CD4-positive, CD25-positive, alpha-beta regulatory T cell (primary cell): ENCODE measurements around the gene CNGB1. TPM values are rescaled to one million over a fixed set of nuclear protein-coding genes. Genes with fewer than 3 reads are reported as not detected.

ENCODE experiments used
- ATAC-seq, 2 donors: fragments of 150-1000 bp; cut with Tn5 transposase; one replicate each; pipeline ENCODE4 v1.10.0; 2021; ENCODE audit warnings: low read depth in 2 of 2, moderate number of reproducible peaks in 2 of 2, moderate library complexity in 1 of 2
- DNase-seq, 3 donors: peaks; one replicate each; pipeline versions ENCODE4 v3.0.0 to v3.0.0-alpha.2; 2012 to 2022; ENCODE audit warnings: mixed read lengths in 1 of 3
- H3K27ac ChIP-seq: one replicate; pipeline ENCODE4 v1.7.0; 2013; ENCODE audit warnings: mild to moderate bottlenecking, low read length; ENCODE audit not compliant: insufficient read depth, poor library complexity, severe bottlenecking
- H3K27me3 ChIP-seq: one replicate; pipeline ENCODE4 v1.7.0; 2013; ENCODE audit warnings: low read length; ENCODE audit not compliant: control insufficient read depth, insufficient read depth
- H3K36me3 ChIP-seq: one replicate; pipeline ENCODE4 v1.7.0; 2013; ENCODE audit warnings: mild to moderate bottlenecking, low read length, moderate library complexity; ENCODE audit not compliant: control insufficient read depth, insufficient read depth
- H3K4me1 ChIP-seq: 2 replicates; pipeline ENCODE4 v1.7.0; 2013; ENCODE audit warnings: mild to moderate bottlenecking, low read length; ENCODE audit not compliant: insufficient read depth, control insufficient read depth, poor library complexity, severe bottlenecking
- H3K4me3 ChIP-seq: one replicate; pipeline ENCODE4 v1.7.0; 2013; ENCODE audit warnings: low read depth, mild to moderate bottlenecking, low read length, moderate library complexity
- H3K9me3 ChIP-seq, 2 experiments: 1 replicate in 1 of 2; 2 replicates in 1 of 2; pipeline ENCODE4 v1.7.0; 2013; ENCODE audit warnings: low read length in 2 of 2, mild to moderate bottlenecking in 1 of 2, moderate library complexity in 1 of 2; ENCODE audit not compliant: control insufficient read depth in 2 of 2
- H3K27ac Mint-ChIP-seq, 3 donors: one replicate each; pipeline ENCODE4 v1.8.0; 2020 to 2022; ENCODE audit warnings: mild to moderate bottlenecking in 3 of 3, mixed read lengths in 3 of 3, moderate library complexity in 2 of 3
- H3K27me3 Mint-ChIP-seq: one replicate; pipeline ENCODE4 v1.8.0; 2022; ENCODE audit warnings: mild to moderate bottlenecking, mixed read lengths
- H3K36me3 Mint-ChIP-seq: one replicate; pipeline ENCODE4 v1.8.0; 2020; ENCODE audit warnings: mixed read lengths
- H3K4me1 Mint-ChIP-seq, 4 donors: one replicate each; pipeline ENCODE4 v1.8.0; 2020 to 2022; ENCODE audit warnings: mixed read lengths in 4 of 4, mild to moderate bottlenecking in 1 of 4
- H3K4me3 Mint-ChIP-seq, 4 donors: one replicate each; pipeline ENCODE4 v1.8.0; 2020 to 2022; ENCODE audit warnings: mild to moderate bottlenecking in 4 of 4, mixed read lengths in 4 of 4, moderate library complexity in 3 of 4
- H3K9me3 Mint-ChIP-seq, 7 donors: one replicate each; pipeline ENCODE4 v1.8.0; 2020 to 2022; ENCODE audit warnings: mixed read lengths in 7 of 7, mild to moderate bottlenecking in 3 of 7, moderate library complexity in 2 of 7
- polyA plus RNA-seq, 4 donors: library from polyadenylated mRNA; unstranded; fragments of 300-500 nt; fragmentation: Illumina TruSeq; gene quantifications; one replicate each; pipeline ENCODE4 v1.2.3, GENCODE V29; 2021
- total RNA-seq: library from RNA; stranded (reverse); gene quantifications from one replicate; pipeline ENCODE4 v1.2.3, GENCODE V29; 2022

CNGB1 gene
- total and polyA plus RNA-seq, 5 donors from 2014 or later, result not detected

DNA sequence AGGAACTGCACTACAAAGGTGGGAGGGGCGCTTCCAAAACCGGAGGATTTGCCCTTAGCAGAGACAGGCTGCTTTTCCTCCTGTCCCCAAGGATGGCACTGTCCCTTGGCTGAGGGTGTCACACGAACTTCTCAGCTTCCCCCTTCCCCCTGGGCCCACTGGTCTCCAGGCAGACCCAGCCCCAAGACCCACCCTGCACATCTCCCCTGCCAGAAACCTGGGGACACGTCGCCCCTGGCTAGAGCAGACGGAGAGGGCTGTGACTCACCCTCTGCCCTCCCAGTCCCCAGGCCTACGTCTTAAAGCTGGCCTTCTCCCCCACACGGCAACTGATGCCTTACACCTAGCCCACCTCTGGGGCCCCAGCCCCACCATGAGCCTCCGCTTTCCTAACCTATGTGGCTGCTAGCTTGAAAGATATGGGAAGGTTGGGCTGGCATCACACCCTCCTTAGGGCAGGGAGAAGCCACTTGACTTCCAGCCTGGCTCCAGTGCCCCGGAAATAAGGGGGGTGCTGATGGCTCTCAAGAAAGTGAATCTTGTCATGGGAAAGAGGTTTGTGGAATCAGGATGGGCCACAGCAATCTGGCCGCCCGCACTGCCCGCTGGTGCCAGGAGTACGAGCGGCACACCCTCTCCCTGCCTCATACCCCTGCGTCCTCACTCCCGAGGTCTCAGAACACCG is 24.9 kb upstream of the CNGB1 start:
- no peaks in the 10 kb centered on the region for H3K27me3 ChIP-seq
- peaks cover 5 to 61% (median 28%) of the 10 kb centered on the region in 4 donors for H3K4me1 Mint-ChIP-seq
- H3K36me3 Mint-ChIP-seq, result peaks cover 6% of the 10 kb centered on the region
- DNase-seq (no peak), ATAC-seq (no peak)
- H3K36me3 ChIP-seq, result peaks cover 22% of the 10 kb centered on the region
- H3K4me1 ChIP-seq, result peaks cover 54% of the 10 kb centered on the region
- H3K4me3 Mint-ChIP-seq, result peak overlapping the region in 1 of 4 donors; percentile 61
- peak overlapping the region; percentile 47 for H3K27ac ChIP-seq
- no peaks in the 10 kb centered on the region for H3K27me3 Mint-ChIP-seq
- no peaks in the 10 kb centered on the region for H3K9me3 ChIP-seq
- peak overlapping the region in 2 of 3 donors; percentile 40 to 46 for H3K27ac Mint-ChIP-seq
- H3K9me3 Mint-ChIP-seq, result no peaks in the 10 kb centered on the region
- H3K4me3 ChIP-seq, result no peak overlapping the region

- H3K36me3 Mint-ChIP-seq, result peaks cover 6% of the 10 kb centered on the region
- H3K27me3 ChIP-seq, result no peaks in the 10 kb centered on the region
- H3K27ac ChIP-seq, result no peak overlapping the region
- H3K4me3 ChIP-seq, result no peak overlapping the region
- H3K9me3 Mint-ChIP-seq, result no peaks in the 10 kb centered on the region
- DNase-seq, result peak in 2 of 3 donors; percentile 24 to 68
- ATAC-seq, result peak; percentile 38 to 41
- peaks cover 50% of the 10 kb centered on the region for H3K4me1 ChIP-seq
- no peaks in the 10 kb centered on the region for H3K9me3 ChIP-seq
- peaks cover 22% of the 10 kb centered on the region for H3K36me3 ChIP-seq
- H3K4me1 Mint-ChIP-seq, result peaks cover 5 to 60% (median 28%) of the 10 kb centered on the region in 4 donors
- H3K27me3 Mint-ChIP-seq, result no peaks in the 10 kb centered on the region
- H3K27ac Mint-ChIP-seq, result peak overlapping the region in 2 of 3 donors; percentile 79 to 82
- H3K4me3 Mint-ChIP-seq, result peak overlapping the region in 1 of 4 donors; percentile 61
Measured at GRCh38 chr16:57994778-57995177, 23.9 kb upstream of the CNGB1 start.

GRCh38 chr16:57994361-57994760 is 23.4 kb upstream of the CNGB1 start:
- no peaks in the 10 kb centered on the region for H3K9me3 ChIP-seq
- Mint-ChIP-seq H3K4me3 (peak overlapping the region in 1 of 4 donors; percentile 61), H3K9me3 (no peaks in the 10 kb centered on the region), H3K4me1 (peaks cover 3 to 56% (median 27%) of the 10 kb centered on the region in 4 donors), H3K27ac (peak overlapping the region in 2 of 3 donors; percentile 79 to 82), H3K36me3 (peaks cover 6% of the 10 kb centered on the region), H3K27me3 (no peaks in the 10 kb centered on the region)
- no peaks in the 10 kb centered on the region for H3K27me3 ChIP-seq
- H3K4me1 ChIP-seq, result peaks cover 46% of the 10 kb centered on the region
- H3K36me3 ChIP-seq, result peaks cover 22% of the 10 kb centered on the region
- ATAC-seq (no peak), DNase-seq (no peak)
- H3K4me3 ChIP-seq, result no peak overlapping the region
- peak overlapping the region; percentile 6 for H3K27ac ChIP-seq

- no peak overlapping the region for H3K4me3 ChIP-seq
- peaks cover 22% of the 10 kb centered on the region for H3K36me3 ChIP-seq
- Mint-ChIP-seq H3K4me1 (peaks cover 0 to 51% (median 22%) of the 10 kb centered on the region in 4 donors), H3K4me3 (no peak overlapping the region), H3K27ac (no peak overlapping the region), H3K27me3 (no peaks in the 10 kb centered on the region), H3K9me3 (no peaks in the 10 kb centered on the region), H3K36me3 (peaks cover 6% of the 10 kb centered on the region)
- DNase-seq (no peak), ATAC-seq (no peak)
- H3K27ac ChIP-seq, result peak overlapping the region; percentile 6
- H3K9me3 ChIP-seq, result no peaks in the 10 kb centered on the region
- H3K4me1 ChIP-seq, result peaks cover 41% of the 10 kb centered on the region
- no peaks in the 10 kb centered on the region for H3K27me3 ChIP-seq
Measured at GRCh38 chr16:57993897-57994296, 23.0 kb upstream of the CNGB1 start.

DNA sequence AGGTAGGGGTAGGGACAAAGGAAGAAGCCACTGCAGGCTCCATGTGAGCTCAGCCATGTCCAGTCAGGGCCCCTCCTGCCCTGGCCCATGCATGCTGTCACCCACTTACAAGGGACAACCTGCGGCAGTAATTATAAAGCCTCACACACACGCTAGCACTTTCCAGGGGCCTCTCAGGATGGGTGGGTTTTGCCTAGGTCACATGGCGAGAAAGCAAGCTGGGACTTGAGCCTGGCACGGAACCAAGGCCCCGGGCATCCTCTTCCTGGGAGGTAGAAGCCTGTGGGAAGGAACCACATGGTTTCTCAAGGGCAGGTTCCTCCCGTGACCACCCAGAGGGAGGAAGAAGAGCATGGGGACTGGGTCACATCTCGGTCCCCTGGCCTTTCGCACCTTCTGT is 22.5 kb upstream of the CNGB1 start:
- no peaks in the 10 kb centered on the region for H3K9me3 ChIP-seq
- Mint-ChIP-seq H3K4me3 (peak overlapping the region in 1 of 4 donors; percentile 35), H3K27me3 (no peaks in the 10 kb centered on the region), H3K27ac (peak overlapping the region in 1 of 3 donors; percentile 53), H3K36me3 (peaks cover 6% of the 10 kb centered on the region), H3K9me3 (no peaks in the 10 kb centered on the region), H3K4me1 (peaks cover 0 to 47% (median 18%) of the 10 kb centered on the region in 4 donors)
- peaks cover 22% of the 10 kb centered on the region for H3K36me3 ChIP-seq
- H3K4me3 ChIP-seq, result no peak overlapping the region
- H3K27me3 ChIP-seq, result no peaks in the 10 kb centered on the region
- H3K4me1 ChIP-seq, result peaks cover 36% of the 10 kb centered on the region
- DNase-seq, result no peak
- no peak for ATAC-seq
- H3K27ac ChIP-seq, result no peak overlapping the region

- peaks cover 15% of the 10 kb centered on the region for H3K36me3 ChIP-seq
- ATAC-seq, result no peak
- peaks cover 6% of the 10 kb centered on the region for H3K36me3 Mint-ChIP-seq
- no peaks in the 10 kb centered on the region for H3K27me3 Mint-ChIP-seq
- H3K9me3 ChIP-seq, result no peaks in the 10 kb centered on the region
- no peaks in the 10 kb centered on the region for H3K9me3 Mint-ChIP-seq
- H3K4me3 ChIP-seq, result no peak overlapping the region
- H3K27me3 ChIP-seq, result no peaks in the 10 kb centered on the region
- peaks cover 0 to 33% (median 10%) of the 10 kb centered on the region in 4 donors for H3K4me1 Mint-ChIP-seq
- no peak overlapping the region for H3K4me3 Mint-ChIP-seq
- no peak overlapping the region for H3K27ac ChIP-seq
- peaks cover 23% of the 10 kb centered on the region for H3K4me1 ChIP-seq
- DNase-seq, result no peak
- H3K27ac Mint-ChIP-seq, result peak overlapping the region in 2 of 3 donors; percentile 82
Measured at GRCh38 chr16:57992084-57992483, 21.2 kb upstream of the CNGB1 start.

DNA sequence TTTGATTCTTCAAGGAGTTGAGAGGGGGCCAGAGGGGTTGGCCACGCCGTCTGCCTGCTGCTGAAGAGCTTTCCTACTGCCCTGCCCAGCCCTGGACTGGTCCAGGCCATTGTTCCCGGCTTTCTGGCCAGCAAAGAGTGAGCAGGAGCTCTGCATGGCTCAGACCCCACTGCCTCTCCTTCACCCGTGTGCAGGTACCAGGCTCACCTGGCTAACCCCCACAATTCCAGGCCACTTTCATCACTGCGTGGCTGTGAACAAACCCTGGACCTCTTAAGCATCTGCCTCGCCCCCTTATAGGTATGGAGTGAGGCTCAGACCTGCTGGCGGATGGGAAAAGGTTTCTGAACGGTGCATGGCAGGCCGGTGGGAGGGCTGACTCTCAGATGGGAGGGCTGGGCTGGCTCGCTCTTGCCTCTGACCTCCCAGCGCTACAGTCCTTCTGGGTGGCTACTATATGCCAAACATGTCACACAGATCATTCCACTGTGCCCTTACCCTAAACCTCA is 20.7 kb upstream of the CNGB1 start:
- Mint-ChIP-seq H3K4me3 (no peak overlapping the region), H3K9me3 (no peaks in the 10 kb centered on the region), H3K27ac (peak overlapping the region in 1 of 3 donors; percentile 82), H3K36me3 (peaks cover 6% of the 10 kb centered on the region), H3K27me3 (no peaks in the 10 kb centered on the region), H3K4me1 (peaks cover 0 to 32% (median 9%) of the 10 kb centered on the region in 4 donors)
- Histone ChIP-seq H3K4me1 (peaks cover 18% of the 10 kb centered on the region), H3K27ac (no peak overlapping the region), H3K4me3 (no peak overlapping the region), H3K27me3 (no peaks in the 10 kb centered on the region), H3K9me3 (no peaks in the 10 kb centered on the region), H3K36me3 (peaks cover 11% of the 10 kb centered on the region)
- DNase-seq, result no peak
- no peak for ATAC-seq

GRCh38 chr16:57988929-57989328 is 18.0 kb upstream of the CNGB1 start:
- peaks cover 0 to 32% (median 9%) of the 10 kb centered on the region in 4 donors for H3K4me1 Mint-ChIP-seq
- H3K27ac Mint-ChIP-seq, result peak overlapping the region in 2 of 3 donors; percentile 20 to 39
- Histone ChIP-seq H3K27ac (no peak overlapping the region), H3K27me3 (no peaks in the 10 kb centered on the region), H3K9me3 (no peaks in the 10 kb centered on the region), H3K4me3 (no peak overlapping the region), H3K36me3 (no peaks in the 10 kb centered on the region), H3K4me1 (peaks cover 19% of the 10 kb centered on the region)
- ATAC-seq, result no peak
- DNase-seq, result no peak
- H3K4me3 Mint-ChIP-seq, result no peak overlapping the region
- H3K36me3 Mint-ChIP-seq, result no peaks in the 10 kb centered on the region
- H3K27me3 Mint-ChIP-seq, result peaks cover 4% of the 10 kb centered on the region
- H3K9me3 Mint-ChIP-seq, result no peaks in the 10 kb centered on the region
